Measurements from ENCODE around the gene DBET. TPM values are rescaled to one million over a fixed set of nuclear protein-coding genes. Genes with fewer than 3 reads are reported as not detected.
"Not testable (repeated sequence)": the region's sequence is repeated elsewhere in the genome, so short reads cannot be mapped to it uniquely, and the experiment has no call there.

The DBET gene
- total RNA-seq, 5 donors from 2014 or later (not counting 1 experiment from before 2014, with no cell fraction given): 0.09 TPM; not detected in 4

DNA sequence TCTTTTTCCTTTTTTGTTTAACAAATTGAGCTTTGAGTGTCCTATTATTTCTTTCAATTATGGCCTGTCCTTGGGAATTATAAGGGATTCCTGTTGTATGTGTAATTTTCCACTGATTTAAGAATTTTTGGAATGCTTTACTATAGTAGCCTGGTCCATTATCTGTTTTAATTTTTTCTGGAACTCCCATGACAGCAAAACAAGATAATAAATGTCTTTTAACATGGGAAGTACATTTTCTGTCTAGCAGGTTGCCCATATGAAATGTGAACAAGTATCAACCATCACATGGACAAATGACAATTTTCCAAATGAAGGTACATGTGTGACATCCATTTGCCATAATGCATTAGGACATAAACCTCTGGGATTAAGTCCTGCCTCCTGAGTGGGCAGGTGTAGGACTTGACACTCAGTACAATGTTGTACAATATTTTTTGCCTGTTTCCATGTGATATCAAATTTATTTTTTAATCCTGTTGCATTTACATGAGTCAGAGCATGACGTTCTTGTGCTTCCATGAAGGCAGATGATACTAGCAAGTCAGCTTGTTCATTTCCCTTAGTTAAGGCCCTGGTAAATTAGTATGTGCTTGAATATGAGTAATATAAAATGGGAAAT lies 45.2 kb downstream of the DBET start:
- H3K27me3 Mint-ChIP-seq; H3K4me1 Mint-ChIP-seq; POLR2A ChIA-PET; H3K27ac ChIP-seq (ENCODE audit: low read length); H3K4me3 Mint-ChIP-seq; H3K9me3 ChIP-seq; DNase-seq; H3K4me3 ChIP-seq (ENCODE audit: control insufficient read depth in 1 of 2, extremely low read depth in 1 of 2, low read length in 1 of 2); H3K27ac Mint-ChIP-seq; CTCF ChIA-PET; H3K27me3 ChIP-seq (replicated peaks in 1 of 2; ENCODE audit: control insufficient read depth in 2 of 2, extremely low read depth in 1 of 2, insufficient read depth in 2 of 2, low read length in 1 of 2); H3K36me3 ChIP-seq (ENCODE audit: control insufficient read depth in 2 of 2, extremely low read depth in 1 of 2, insufficient read depth in 1 of 2, low read length in 1 of 2); ATAC-seq (replicated peaks in 1 of 4); H3K9me3 Mint-ChIP-seq; H3K4me1 ChIP-seq (ENCODE audit: control insufficient read depth in 1 of 2, extremely low read depth in 1 of 2, insufficient read depth in 2 of 2, low read length in 2 of 2); H3K36me3 Mint-ChIP-seq: not testable (repeated sequence)
- 77% methylated on average over 1 of the region's 1 CpG for WGBS (ENCODE audit: insufficient coverage)

DNA sequence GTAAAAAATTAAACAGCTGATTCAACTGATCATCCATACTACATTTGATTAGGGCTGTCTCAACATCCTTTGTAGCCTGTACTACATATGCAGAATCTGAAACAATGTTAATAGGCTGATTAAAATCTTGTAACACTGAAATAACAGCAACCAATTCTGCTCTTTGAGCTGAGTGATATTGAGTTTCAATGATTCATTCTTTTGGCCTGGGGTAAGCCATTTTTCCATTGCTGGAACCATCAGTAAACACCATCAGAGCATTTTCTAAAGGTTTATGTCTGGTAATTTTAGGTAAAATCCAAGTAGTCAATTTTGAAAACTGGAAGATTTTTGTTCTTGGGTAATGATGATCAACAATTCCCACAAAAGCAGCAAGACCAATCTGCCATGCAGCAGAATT lies 45.7 kb downstream of the DBET start:
- H3K27ac ChIP-seq (ENCODE audit: low read length); ATAC-seq (replicated peaks in 1 of 4); H3K4me1 ChIP-seq (ENCODE audit: control insufficient read depth in 1 of 2, extremely low read depth in 1 of 2, insufficient read depth in 2 of 2, low read length in 2 of 2); H3K36me3 Mint-ChIP-seq; H3K27ac Mint-ChIP-seq; H3K4me1 Mint-ChIP-seq; CTCF ChIA-PET; H3K4me3 Mint-ChIP-seq; H3K36me3 ChIP-seq (ENCODE audit: control insufficient read depth in 2 of 2, extremely low read depth in 1 of 2, insufficient read depth in 1 of 2, low read length in 1 of 2); H3K27me3 Mint-ChIP-seq; H3K27me3 ChIP-seq (replicated peaks in 1 of 2; ENCODE audit: control insufficient read depth in 2 of 2, extremely low read depth in 1 of 2, insufficient read depth in 2 of 2, low read length in 1 of 2); DNase-seq; H3K9me3 ChIP-seq; H3K9me3 Mint-ChIP-seq; H3K4me3 ChIP-seq (ENCODE audit: control insufficient read depth in 1 of 2, extremely low read depth in 1 of 2, low read length in 1 of 2); POLR2A ChIA-PET: not testable (repeated sequence)

DNA sequence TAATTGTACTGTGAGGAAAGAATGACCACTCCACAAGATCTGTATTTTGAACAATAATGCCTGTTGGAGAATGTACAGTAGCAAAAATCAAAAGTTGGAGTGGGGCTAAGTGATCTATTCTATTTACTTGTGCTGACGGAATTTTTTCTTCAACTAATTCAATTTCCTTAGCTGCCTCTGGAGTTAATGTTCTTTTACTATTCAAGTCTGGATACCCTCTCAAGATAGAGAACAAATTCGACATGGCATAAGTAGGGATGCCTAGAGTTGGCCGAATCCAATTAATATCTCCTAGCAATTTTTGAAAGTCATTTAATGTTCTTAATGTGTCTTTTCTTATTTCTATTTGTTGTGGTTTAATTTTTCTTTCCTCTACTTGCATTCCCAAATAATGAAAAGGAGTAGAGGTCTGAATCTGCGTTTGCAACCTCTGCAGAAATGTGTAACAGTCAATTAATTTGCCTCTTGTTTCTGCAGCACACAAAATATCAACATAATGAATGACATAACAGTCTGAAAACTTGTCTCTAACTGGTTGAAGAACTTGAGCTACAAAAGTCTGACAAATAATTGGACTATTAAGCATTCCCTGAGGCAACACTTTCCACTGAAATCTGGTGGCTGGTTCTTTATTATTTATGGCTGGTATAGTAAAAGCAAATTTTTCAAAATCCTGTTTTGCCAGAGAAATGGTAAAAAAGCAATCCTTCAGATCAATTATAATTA lies 46.4 kb downstream of the DBET start:
- DNase-seq; H3K36me3 Mint-ChIP-seq; ATAC-seq (replicated peaks in 1 of 4); H3K4me1 Mint-ChIP-seq; H3K9me3 ChIP-seq; CTCF ChIA-PET; POLR2A ChIA-PET; H3K27ac ChIP-seq (ENCODE audit: low read length); H3K4me1 ChIP-seq (ENCODE audit: control insufficient read depth in 1 of 2, extremely low read depth in 1 of 2, insufficient read depth in 2 of 2, low read length in 2 of 2); H3K9me3 Mint-ChIP-seq; H3K27me3 ChIP-seq (replicated peaks in 1 of 2; ENCODE audit: control insufficient read depth in 2 of 2, extremely low read depth in 1 of 2, insufficient read depth in 2 of 2, low read length in 1 of 2); H3K27me3 Mint-ChIP-seq; H3K27ac Mint-ChIP-seq; H3K36me3 ChIP-seq (ENCODE audit: control insufficient read depth in 2 of 2, extremely low read depth in 1 of 2, insufficient read depth in 1 of 2, low read length in 1 of 2); H3K4me3 ChIP-seq (ENCODE audit: control insufficient read depth in 1 of 2, extremely low read depth in 1 of 2, low read length in 1 of 2); H3K4me3 Mint-ChIP-seq: not testable (repeated sequence)
- 71% methylated on average over 1 of the region's 4 CpGs for WGBS (ENCODE audit: insufficient coverage)

GRCh38 chr4:190112879-190113278 lies 48.6 kb downstream of the DBET start:
- DNase-seq; H3K4me1 ChIP-seq (ENCODE audit: control insufficient read depth in 1 of 2, extremely low read depth in 1 of 2, insufficient read depth in 2 of 2, low read length in 2 of 2); POLR2A ChIA-PET; H3K36me3 ChIP-seq (ENCODE audit: control insufficient read depth in 2 of 2, extremely low read depth in 1 of 2, insufficient read depth in 1 of 2, low read length in 1 of 2); H3K4me1 Mint-ChIP-seq; CTCF ChIA-PET; ATAC-seq (replicated peaks in 1 of 4); H3K27ac Mint-ChIP-seq; H3K27me3 Mint-ChIP-seq; H3K27me3 ChIP-seq (replicated peaks in 1 of 2; ENCODE audit: control insufficient read depth in 2 of 2, extremely low read depth in 1 of 2, insufficient read depth in 2 of 2, low read length in 1 of 2); H3K9me3 ChIP-seq; H3K4me3 Mint-ChIP-seq; H3K9me3 Mint-ChIP-seq; H3K27ac ChIP-seq (ENCODE audit: low read length); H3K4me3 ChIP-seq (ENCODE audit: control insufficient read depth in 1 of 2, extremely low read depth in 1 of 2, low read length in 1 of 2); H3K36me3 Mint-ChIP-seq: not testable (repeated sequence)
- WGBS (ENCODE audit: insufficient coverage): no CpG with 5 or more reads among the region's 3 CpGs

DNA sequence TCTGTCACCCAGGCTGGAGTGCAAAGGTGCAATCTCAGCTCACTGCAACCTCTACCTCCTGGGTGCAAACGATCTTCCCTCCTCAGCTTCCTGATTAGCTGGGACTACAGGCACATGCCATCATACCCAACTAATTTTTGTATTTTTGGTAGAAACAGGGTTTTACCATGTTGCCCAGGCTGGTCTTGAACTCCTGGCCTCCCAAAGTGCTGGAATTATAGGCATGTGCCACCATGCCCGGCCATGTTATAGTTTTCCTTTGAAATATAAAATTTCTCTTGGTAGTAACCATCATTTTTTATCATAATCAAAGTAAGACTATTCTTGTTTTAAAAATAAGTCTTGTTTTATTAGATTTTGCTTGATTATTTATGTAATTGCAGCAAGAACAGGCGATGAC lies 50.7 kb downstream of the DBET start:
- H3K27ac ChIP-seq (ENCODE audit: low read length); H3K4me3 Mint-ChIP-seq; H3K27me3 Mint-ChIP-seq; H3K9me3 Mint-ChIP-seq; DNase-seq; ATAC-seq (replicated peaks in 1 of 4); CTCF ChIA-PET; H3K36me3 Mint-ChIP-seq; H3K36me3 ChIP-seq (ENCODE audit: control insufficient read depth in 2 of 2, extremely low read depth in 1 of 2, insufficient read depth in 1 of 2, low read length in 1 of 2); H3K9me3 ChIP-seq; H3K4me1 Mint-ChIP-seq; POLR2A ChIA-PET; H3K27ac Mint-ChIP-seq; H3K4me3 ChIP-seq (ENCODE audit: control insufficient read depth in 1 of 2, extremely low read depth in 1 of 2, low read length in 1 of 2); H3K4me1 ChIP-seq (ENCODE audit: control insufficient read depth in 1 of 2, extremely low read depth in 1 of 2, insufficient read depth in 2 of 2, low read length in 2 of 2); H3K27me3 ChIP-seq (replicated peaks in 1 of 2; ENCODE audit: control insufficient read depth in 2 of 2, extremely low read depth in 1 of 2, insufficient read depth in 2 of 2, low read length in 1 of 2): not testable (repeated sequence)
- WGBS (ENCODE audit: insufficient coverage): 60% methylated on average over 1 of the region's 3 CpGs

Other genes with a start within 250 kb of the DBET start
- 10 to 100 TPM; 42.4 to 52.9 (median 49.1) TPM for gene FRG1, start 123.6 kb upstream of the DBET start, total RNA-seq
- gene FRG2, start 37.2 kb upstream of the DBET start, total RNA-seq: not detected
- gene DUX4, start 109.3 kb downstream of the DBET start, total RNA-seq: not detected